IMR-90 (cell line): ENCODE results near the gene TMA16. TPM values are rescaled to one million over a fixed set of nuclear protein-coding genes. Genes with fewer than 3 reads are reported as not detected.
"Not testable (repeated sequence)": the region's sequence is repeated elsewhere in the genome, so short reads cannot be mapped to it uniquely, and the experiment has no call there.

Source experiments
- ATAC-seq: fragments of 200-7000 bp; cut with Tn5 transposase; 2 replicates; pipeline ENCODE4 v1.9.1; 2020; ENCODE audit warnings: low read depth, mild to moderate bottlenecking, moderate library complexity
- BruUV-seq: library from RNA; stranded (reverse); fragments of 400-500 nt; replicated peaks from 2 replicates; lab custom pipeline; 2021; lab: Mats Ljungman, UMichigan
- CTCF ChIA-PET: fragments of 300-600 bp; formaldehyde crosslinking; extraction: SDS; loops from one replicate; lab custom pipeline; 2021; ENCODE audit warnings: antibody characterized with exemption; lab: Yijun Ruan, JAX
- POLR2A ChIA-PET: fragments of 300-600 bp; sonication (Branson Sonifier 250); formaldehyde crosslinking; loops from one replicate; lab custom pipeline; 2022; ENCODE audit warnings: antibody characterized with exemption; ENCODE audit not compliant: unreplicated experiment; lab: Charles Lee
- DNase-seq: peaks from one replicate; pipeline ENCODE4 v3.0.0; 2013
- H2AFZ ChIP-seq: replicated peaks from 2 replicates; pipeline ENCODE3; 2013; ENCODE audit warnings: low read length, mild to moderate bottlenecking; ENCODE audit not compliant: poor library complexity
- H2AK5ac ChIP-seq: 2 replicates; pipeline ENCODE4 v1.6.1; 2013; ENCODE audit warnings: low read depth, low read length, inconsistent platforms
- H2AK9ac ChIP-seq: replicated peaks from 2 replicates; pipeline ENCODE3; 2013; ENCODE audit warnings: mild to moderate bottlenecking, low read depth, low read length, moderate library complexity; ENCODE audit not compliant: poor library complexity
- H2BK120ac ChIP-seq: 2 replicates; pipeline ENCODE4 v1.6.1; 2013; ENCODE audit warnings: low read depth, low read length, inconsistent platforms
- H2BK15ac ChIP-seq: 3 replicates; pipeline ENCODE4 v1.6.1; 2013; ENCODE audit warnings: low read depth, low read length, inconsistent platforms
- H2BK20ac ChIP-seq: 2 replicates; pipeline ENCODE4 v1.6.1; 2013; ENCODE audit warnings: low read depth, mild to moderate bottlenecking, inconsistent platforms, low read length, moderate library complexity
- H2BK5ac ChIP-seq: 2 replicates; pipeline ENCODE4 v1.6.1; 2013; ENCODE audit warnings: mild to moderate bottlenecking, low read depth, low read length, inconsistent platforms; ENCODE audit not compliant: poor library complexity, severe bottlenecking
- H3K14ac ChIP-seq: replicated peaks from 2 replicates; pipeline ENCODE4 v1.6.1; 2013; ENCODE audit warnings: low read depth, low read length, inconsistent platforms
- H3K18ac ChIP-seq: 2 replicates; pipeline ENCODE4 v1.6.1; 2013; ENCODE audit warnings: low read depth, low read length, control low read depth
- H3K23ac ChIP-seq: 2 replicates; pipeline ENCODE4 v1.6.1; 2013; ENCODE audit warnings: low read depth, low read length, inconsistent platforms
- H3K27ac ChIP-seq: 2 replicates; pipeline ENCODE4 v1.5.1; 2013; ENCODE audit warnings: mild to moderate bottlenecking, control low read depth, low read length; ENCODE audit not compliant: insufficient read depth
- H3K27me3 ChIP-seq: 2 replicates; pipeline ENCODE4 v1.6.1; 2013; ENCODE audit warnings: low read length; ENCODE audit not compliant: control insufficient read depth, insufficient read depth
- H3K36me3 ChIP-seq: 2 replicates; pipeline ENCODE4 v1.6.1; 2013; ENCODE audit warnings: low read length, mixed read lengths; ENCODE audit not compliant: control insufficient read depth, insufficient read depth
- H3K4ac ChIP-seq: 2 replicates; pipeline ENCODE4 v1.6.1; 2013; ENCODE audit warnings: low read depth, low read length, inconsistent platforms
- H3K4me1 ChIP-seq: 2 replicates; pipeline ENCODE4 v1.6.1; 2013; ENCODE audit warnings: low read length, mixed read lengths; ENCODE audit not compliant: control insufficient read depth, insufficient read depth
- H3K4me2 ChIP-seq: 2 replicates; pipeline ENCODE4 v1.6.1; 2013; ENCODE audit warnings: low read depth, mild to moderate bottlenecking, control low read depth, low read length, moderate library complexity
- H3K4me3 ChIP-seq: 2 replicates; pipeline ENCODE4 v1.5.1; 2013; ENCODE audit warnings: low read depth, mild to moderate bottlenecking, control low read depth, low read length, moderate library complexity; ENCODE audit not compliant: insufficient read depth
- H3K56ac ChIP-seq: 2 replicates; pipeline ENCODE4 v1.6.1; 2013; ENCODE audit warnings: low read length, inconsistent platforms; ENCODE audit not compliant: insufficient read depth; ENCODE audit errors: extremely low read depth
- H3K79me1 ChIP-seq, 2 experiments: 2 replicates each; pipeline ENCODE4 v1.6.1; 2013; ENCODE audit warnings: low read length in 2 of 2, inconsistent platforms in 1 of 2, low read depth in 1 of 2
- H3K9ac ChIP-seq: 2 replicates; pipeline ENCODE4 v1.6.1; 2013; ENCODE audit warnings: low read depth, low read length, control low read depth
- H3K9me1 ChIP-seq: 2 replicates; pipeline ENCODE4 v1.6.1; 2013; ENCODE audit warnings: low read length, inconsistent platforms; ENCODE audit not compliant: insufficient read depth
- H3K9me3 ChIP-seq: 2 replicates; pipeline ENCODE4 v1.6.1; 2013; ENCODE audit warnings: low read length; ENCODE audit not compliant: control insufficient read depth, insufficient read depth
- H4K20me1 ChIP-seq: 2 replicates; pipeline ENCODE4 v1.6.1; 2013; ENCODE audit warnings: low read length, inconsistent platforms; ENCODE audit not compliant: insufficient read depth
- H4K5ac ChIP-seq: 2 replicates; pipeline ENCODE4 v1.6.1; 2013; ENCODE audit warnings: mild to moderate bottlenecking, low read depth, low read length, control low read depth
- H4K8ac ChIP-seq, 2 experiments: 2 replicates each; pipeline ENCODE4 v1.6.1; 2013; ENCODE audit warnings: low read depth in 2 of 2, low read length in 2 of 2, control low read depth in 1 of 2, inconsistent platforms in 1 of 2
- H4K91ac ChIP-seq: 2 replicates; pipeline ENCODE4 v1.6.1; 2013; ENCODE audit warnings: low read depth, low read length, inconsistent platforms; ENCODE audit not compliant: insufficient read depth
- MAZ ChIP-seq: IDR thresholded peaks from 2 replicates; pipeline ENCODE4 v1.6.1; 2012; ENCODE audit warnings: low read depth, mild to moderate bottlenecking, low read length, improper control_type of control experiment, moderate library complexity, borderline replicate concordance
- POLR2A ChIP-seq: IDR thresholded peaks from 2 replicates; pipeline ENCODE4 v1.6.1; 2012; ENCODE audit warnings: mild to moderate bottlenecking, low read depth, low read length
- WGBS, 2 experiments: methylation state at CpG; one replicate each; pipeline versions ENCODE4 v1.1.5 to v1.1.7; 2013; ENCODE audit warnings: missing lambda C conversion rate in 2 of 2; ENCODE audit not compliant: insufficient read length in 1 of 2; ENCODE audit errors: extremely low coverage in 2 of 2; 5-methylcytosine and 5-hydroxymethylcytosine counted together
- dilution Hi-C: fragments of 300-500 bp; cut with HindIII; formaldehyde crosslinking; loops from one replicate; pipeline ENCODE4 v1.14.3; 2018; ENCODE audit warnings: low sequenced_read_pairs; ENCODE audit not compliant: unreplicated experiment
- in situ Hi-C: fragments of 300-500 bp; cut with MboI; formaldehyde crosslinking; loops from 3 replicates; pipeline ENCODE4 v1.14.3; 2019; ENCODE audit warnings: low sequenced_read_pairs, inconsistent platforms, mixed read lengths
- intact Hi-C: fragments of 100-400 bp; cut with micrococcal nuclease; formaldehyde crosslinking; loops from 2 replicates; pipeline ENCODE4 v1.10.0; 2022
- polyA plus RNA-seq, 3 experiments: library from polyadenylated mRNA; depleted of rRNA; stranded (reverse); fragments of >200 nt; gene quantifications; 2 replicates each; pipeline ENCODE4 v1.2.3, GENCODE V29; 2012; ENCODE audit warnings: low replicate concordance in 1 of 3
- total RNA-seq: library from RNA; depleted of rRNA; stranded (reverse); fragments of >200 nt; gene quantifications from 2 replicates; pipeline ENCODE4 v1.2.3, GENCODE V29; 2012
- TF ChIP-seq, protein P1 (sequence below): conservative IDR thresholded peaks from 2 replicates; pipeline ENCODE4 v1.5.1; 2012; ENCODE audit warnings: mild to moderate bottlenecking, low read depth, low read length, improper control_type of control experiment

TMA16 gene
- total and polyA plus RNA-seq, 2 of the 4 experiments (the other 2 are of a cell fraction): 9.3 to 19.8 TPM

- TF ChIP-seq, protein P1, sequence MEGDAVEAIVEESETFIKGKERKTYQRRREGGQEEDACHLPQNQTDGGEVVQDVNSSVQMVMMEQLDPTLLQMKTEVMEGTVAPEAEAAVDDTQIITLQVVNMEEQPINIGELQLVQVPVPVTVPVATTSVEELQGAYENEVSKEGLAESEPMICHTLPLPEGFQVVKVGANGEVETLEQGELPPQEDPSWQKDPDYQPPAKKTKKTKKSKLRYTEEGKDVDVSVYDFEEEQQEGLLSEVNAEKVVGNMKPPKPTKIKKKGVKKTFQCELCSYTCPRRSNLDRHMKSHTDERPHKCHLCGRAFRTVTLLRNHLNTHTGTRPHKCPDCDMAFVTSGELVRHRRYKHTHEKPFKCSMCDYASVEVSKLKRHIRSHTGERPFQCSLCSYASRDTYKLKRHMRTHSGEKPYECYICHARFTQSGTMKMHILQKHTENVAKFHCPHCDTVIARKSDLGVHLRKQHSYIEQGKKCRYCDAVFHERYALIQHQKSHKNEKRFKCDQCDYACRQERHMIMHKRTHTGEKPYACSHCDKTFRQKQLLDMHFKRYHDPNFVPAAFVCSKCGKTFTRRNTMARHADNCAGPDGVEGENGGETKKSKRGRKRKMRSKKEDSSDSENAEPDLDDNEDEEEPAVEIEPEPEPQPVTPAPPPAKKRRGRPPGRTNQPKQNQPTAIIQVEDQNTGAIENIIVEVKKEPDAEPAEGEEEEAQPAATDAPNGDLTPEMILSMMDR: no peak
- TF ChIP-seq POLR2A (peak; percentile 87), MAZ (peak; percentile 63; the same call in 1 of the 2 replicates)
Measured at GRCh38 chr4:163494360-163495241, at the start of gene TMA16 (continued).

GRCh38 chr4:163447023-163447422 is 47.5 kb upstream of the TMA16 start:
- H2BK120ac ChIP-seq, BruUV-seq, H3K9me1 ChIP-seq, H2BK20ac ChIP-seq, H3K27ac ChIP-seq, H4K91ac ChIP-seq, POLR2A ChIA-PET, DNase-seq, H3K56ac ChIP-seq, H3K27me3 ChIP-seq, ATAC-seq, H3K4ac ChIP-seq, H2AK9ac ChIP-seq, H4K5ac ChIP-seq, H3K4me3 ChIP-seq, in situ Hi-C loops, H2BK5ac ChIP-seq, H3K4me2 ChIP-seq, intact Hi-C loops, H3K9me3 ChIP-seq, H2AK5ac ChIP-seq, H3K18ac ChIP-seq, H3K36me3 ChIP-seq, H3K9ac ChIP-seq, dilution Hi-C loops, H3K14ac ChIP-seq, H2AFZ ChIP-seq, H3K23ac ChIP-seq, H3K4me1 ChIP-seq, H4K8ac ChIP-seq, H4K20me1 ChIP-seq, H3K79me1 ChIP-seq, CTCF ChIA-PET, H2BK15ac ChIP-seq: not testable (repeated sequence)
- WGBS, 2 experiments: no CpG with 5 or more reads among the region's 12 CpGs
